Liver (tissue), 3 donors: ENCODE data around the gene JAG2.

Experiments
- CTCF ChIP-seq: fragments of 150-350 bp; IDR thresholded peaks from 2 replicates; pipeline ENCODE4 v1.5.1; 2017; ENCODE audit warnings: improper control_type of control experiment, low read depth, low read length; ENCODE audit not compliant: missing input control
- MAX ChIP-seq: IDR thresholded peaks from 2 replicates; pipeline ENCODE4 v1.6.1; 2016; ENCODE audit warnings: antibody characterized with exemption
- SP1 ChIP-seq: IDR thresholded peaks from 2 replicates; pipeline ENCODE4 v1.6.1; 2018; ENCODE audit warnings: antibody characterized with exemption, mild to moderate bottlenecking
- TAF1 ChIP-seq: conservative IDR thresholded peaks from 2 replicates; pipeline ENCODE4 v1.6.1; 2016; ENCODE audit warnings: antibody characterized with exemption, mild to moderate bottlenecking
- YY1 ChIP-seq: IDR thresholded peaks from 2 replicates; pipeline ENCODE4 v1.6.1; 2016; ENCODE audit warnings: antibody characterized with exemption, mild to moderate bottlenecking
- TF ChIP-seq, protein P1 (sequence below): IDR thresholded peaks from 2 replicates; pipeline ENCODE4 v1.6.1; 2016; ENCODE audit warnings: antibody characterized with exemption
- donor health status: healthy.
- donor health status: healthy.

DNA sequence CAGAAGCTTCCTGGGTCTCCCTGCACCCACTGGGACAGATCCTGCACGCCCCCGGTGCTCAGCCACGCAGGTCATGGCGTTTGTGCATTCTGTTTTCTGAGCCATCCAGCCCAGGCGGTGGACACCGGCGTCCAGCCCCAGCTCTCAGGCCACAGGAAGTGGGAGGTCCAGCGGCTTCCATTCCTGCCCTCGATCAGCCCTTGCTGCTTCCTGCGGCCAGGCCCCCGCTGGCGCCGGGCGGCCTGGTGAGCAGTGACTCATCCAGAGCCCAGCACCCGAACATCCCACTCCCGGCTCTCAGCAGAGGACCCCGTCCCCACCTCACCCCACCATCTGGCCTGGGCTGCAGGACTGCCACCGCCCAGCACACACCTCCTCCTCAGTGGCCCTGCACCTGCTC, 30.5 kb upstream of the JAG2 start:
- TF ChIP-seq YY1 (no peak), CTCF (no peak), TAF1 (no peak), MAX (no peak), SP1 (no peak)
- TF ChIP-seq, protein P1, sequence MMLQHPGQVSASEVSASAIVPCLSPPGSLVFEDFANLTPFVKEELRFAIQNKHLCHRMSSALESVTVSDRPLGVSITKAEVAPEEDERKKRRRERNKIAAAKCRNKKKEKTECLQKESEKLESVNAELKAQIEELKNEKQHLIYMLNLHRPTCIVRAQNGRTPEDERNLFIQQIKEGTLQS = no peak
